NOMO-1 (cell line): ENCODE data around the gene OR10H2.
"Not testable (repeated sequence)": the region's sequence is repeated elsewhere in the genome, so short reads cannot be mapped to it uniquely, and the experiment has no call there.

ENCODE experiments used
- DNase-seq, 2 experiments: peaks; one replicate each; lab custom pipeline; 2025; ENCODE audit not compliant: unreplicated experiment in 2 of 2; lab: John Stamatoyannopoulos, UW

The OR10H2 gene

DNA sequence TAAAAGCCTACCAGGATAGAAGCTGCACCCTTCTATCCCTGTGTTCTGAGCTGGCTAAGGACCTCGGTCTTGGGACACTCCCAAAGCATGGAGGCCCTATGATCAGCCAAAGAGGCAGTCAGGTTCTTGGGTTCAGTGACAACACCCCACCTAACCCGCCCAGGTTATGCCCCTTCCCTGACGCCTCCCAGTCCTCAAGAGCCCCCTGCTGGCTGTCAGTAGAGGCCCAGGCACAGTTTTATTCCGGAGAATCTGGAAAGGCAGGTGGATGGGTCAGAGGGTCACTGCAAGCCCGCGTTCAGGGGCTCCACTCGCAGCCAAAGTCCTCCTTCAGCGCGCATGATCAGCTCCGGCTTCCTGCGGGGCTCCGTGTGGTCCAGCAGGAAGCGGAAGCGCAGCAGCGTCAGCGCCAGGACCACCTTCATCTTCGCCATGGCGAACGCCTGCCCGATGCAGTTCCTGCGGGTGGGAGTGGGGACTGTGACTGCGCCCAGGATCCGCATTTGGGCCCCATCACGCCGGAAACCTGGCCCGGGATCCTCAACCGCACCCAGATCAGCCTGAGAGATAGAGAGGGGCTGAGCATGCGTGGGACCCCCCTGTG is 32.2 kb downstream of the OR10H2 start:
- DNase-seq, result no peak

- DNase-seq, result no peak
These were observed 41.8 kb downstream of the OR10H2 start for GRCh38 chr19:15769586-15769985.

DNA sequence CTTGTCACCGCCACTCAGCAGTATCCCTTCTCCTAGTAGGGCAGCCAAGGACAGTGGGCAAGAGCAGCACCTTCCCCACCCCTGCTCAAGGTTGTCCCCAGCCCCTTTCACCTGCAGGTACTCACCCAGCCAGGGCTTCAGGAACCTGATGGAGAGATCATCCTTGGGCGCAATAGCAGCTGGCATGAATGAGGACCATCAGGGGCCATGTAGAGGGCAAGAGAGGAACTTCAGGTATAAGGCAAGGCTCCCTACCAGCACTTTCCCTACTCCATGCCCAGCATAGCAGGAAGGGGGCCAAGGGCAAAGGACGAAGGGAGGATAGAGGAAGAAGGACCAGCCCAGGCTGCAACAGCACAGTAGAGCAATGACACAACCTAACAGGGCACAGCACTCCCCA is 46.3 kb downstream of the OR10H2 start:
- not testable (repeated sequence) for DNase-seq

DNA sequence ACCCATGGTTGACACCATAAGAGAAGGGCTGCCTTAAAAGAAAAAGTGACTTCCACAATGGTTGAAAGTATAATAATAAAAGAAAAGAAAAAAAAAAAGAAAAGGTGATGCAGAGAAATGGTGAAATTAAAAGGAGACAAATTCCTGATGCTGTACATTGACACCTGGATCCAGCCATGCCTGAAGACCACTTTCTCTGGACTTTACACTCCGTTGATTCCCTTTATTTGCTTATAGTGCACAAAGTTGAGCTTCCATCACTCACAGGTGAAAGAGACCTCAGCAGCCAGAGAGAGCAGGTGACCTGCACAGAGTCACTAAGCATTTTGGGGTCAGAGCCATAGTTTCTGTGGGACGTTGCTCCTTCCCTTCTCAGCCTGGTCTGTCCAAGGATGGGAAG is 47.4 kb downstream of the OR10H2 start:
- no peak for DNase-seq

- no peak for DNase-seq
These were observed 48.4 kb downstream of the OR10H2 start for GRCh38 chr19:15776264-15776663.

DNA sequence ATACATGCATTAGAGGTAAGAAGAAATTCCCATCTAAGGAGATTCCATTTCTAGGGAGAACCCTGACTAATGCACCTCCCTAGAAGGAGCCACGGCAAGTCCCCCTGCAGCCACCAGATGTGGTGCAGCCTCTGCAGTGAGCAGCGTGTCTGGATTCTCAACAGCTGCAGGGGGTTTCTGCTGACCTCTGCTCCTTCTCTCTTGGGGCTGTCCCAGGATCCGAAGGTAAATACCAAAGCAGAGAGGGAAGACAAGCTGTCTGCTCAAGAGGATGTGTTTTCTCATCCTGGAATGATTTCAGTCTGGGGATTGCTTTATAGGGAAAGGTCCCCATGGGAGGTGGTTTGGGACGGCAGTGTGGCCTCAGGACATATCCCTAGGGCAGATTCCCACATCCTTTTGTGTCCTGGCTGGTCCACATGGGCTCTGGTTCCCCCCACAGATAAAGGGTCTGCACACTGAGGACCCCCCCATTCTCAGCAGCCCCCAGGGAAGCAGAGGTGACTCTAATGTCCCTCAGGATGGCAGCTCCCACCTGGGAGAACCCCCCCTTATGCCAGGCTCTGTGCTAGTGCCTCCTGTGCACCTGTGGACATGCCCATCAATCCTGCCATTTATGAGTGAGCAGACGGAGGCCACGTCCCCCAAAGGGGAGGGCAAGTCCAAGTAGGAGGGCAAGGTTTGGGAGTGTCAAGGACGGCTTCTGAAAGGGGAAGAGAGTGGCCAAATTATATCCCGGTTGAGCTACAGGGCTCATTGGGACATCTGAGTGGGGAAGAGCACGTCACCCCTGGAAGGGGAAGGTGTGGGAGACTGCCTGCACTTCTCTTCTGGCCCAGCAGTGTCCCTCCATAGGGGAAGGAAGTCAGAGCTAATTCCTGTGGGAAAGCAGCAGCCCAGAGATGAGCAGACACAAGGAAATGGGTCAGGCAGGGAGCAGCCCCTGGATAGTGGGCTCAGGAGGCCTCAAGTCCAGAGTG is 49.5 kb downstream of the OR10H2 start:
- no peak for DNase-seq
